H1 (cell line): ENCODE results near the gene SRMS. TPM values are rescaled to one million over a fixed set of nuclear protein-coding genes. Genes with fewer than 3 reads are reported as not detected.
A peak's percentile ranks its signal among the peaks of the same experiment; 100 is the strongest.

ENCODE experiments used
- CTCF ChIA-PET: fragments of 300-600 bp; sonication (Branson Sonifier 250); formaldehyde crosslinking; loops from one replicate; lab custom pipeline; 2021; ENCODE audit not compliant: partially characterized antibody; lab: Charles Lee
- POLR2A ChIA-PET: fragments of 300-600 bp; sonication (Branson Sonifier 250); formaldehyde crosslinking; loops from one replicate; lab custom pipeline; 2021; ENCODE audit warnings: inconsistent platforms; ENCODE audit not compliant: partially characterized antibody; lab: Charles Lee
- DNase-seq, 2 experiments: peaks; one replicate each; pipeline versions ENCODE4 v3.0.0 to v3.0.0-alpha.2; 2010 to 2022; ENCODE audit warnings: low spot score in 2 of 2, low read depth in 1 of 2, mixed read lengths in 1 of 2
- FAIRE-seq: peaks from 2 replicates; lab custom pipeline; 2011; peaks lifted over from hg19 to GRCh38; lab: Jason Lieb, UNC
- H2AFZ ChIP-seq: 2 replicates; pipeline ENCODE4 v1.8.1; 2012; ENCODE audit warnings: low read length, inconsistent platforms
- H2AK5ac ChIP-seq: 2 replicates; pipeline ENCODE4 v1.6.1; 2013; ENCODE audit warnings: low read depth, low read length
- H2BK120ac ChIP-seq: replicated peaks from 2 replicates; pipeline ENCODE3; 2013; ENCODE audit warnings: low read depth, low read length, inconsistent platforms
- H2BK12ac ChIP-seq: 2 replicates; pipeline ENCODE4 v1.6.1; 2013; ENCODE audit warnings: low read depth, low read length
- H2BK15ac ChIP-seq: 2 replicates; pipeline ENCODE4 v1.6.1; 2013; ENCODE audit warnings: low read length
- H2BK20ac ChIP-seq: 2 replicates; pipeline ENCODE4 v1.6.1; 2013; ENCODE audit warnings: low read length
- H2BK5ac ChIP-seq: 2 replicates; pipeline ENCODE4 v1.6.1; 2013; ENCODE audit warnings: low read depth, low read length
- H3K14ac ChIP-seq: 2 replicates; pipeline ENCODE4 v1.6.1; 2013; ENCODE audit warnings: inconsistent platforms; ENCODE audit not compliant: insufficient read length
- H3K18ac ChIP-seq: 2 replicates; pipeline ENCODE4 v1.6.1; 2013; ENCODE audit warnings: low read length; ENCODE audit errors: extremely low read depth
- H3K23ac ChIP-seq: 2 replicates; pipeline ENCODE4 v1.6.1; 2013; ENCODE audit warnings: inconsistent platforms; ENCODE audit not compliant: insufficient read length
- H3K23me2 ChIP-seq: 2 replicates; pipeline ENCODE4 v1.6.1; 2013; ENCODE audit warnings: low read depth, low read length
- H3K27ac ChIP-seq: 2 replicates; pipeline ENCODE4 v1.6.1; 2011; ENCODE audit warnings: low read depth, low read length, inconsistent platforms
- H3K27me3 ChIP-seq, 4 experiments: replicated peaks in 1 of 4; 1 replicate in 1 of 4; 2 replicates in 3 of 4; pipeline versions ENCODE4 v1.6.1 to v1.8.1; 2011 to 2013; ENCODE audit warnings: low read length in 3 of 4, mild to moderate bottlenecking in 3 of 4, inconsistent platforms in 2 of 4, mixed read lengths in 2 of 4, moderate library complexity in 1 of 4; ENCODE audit not compliant: control insufficient read depth in 3 of 4, insufficient read depth in 3 of 4; ENCODE audit errors: extremely low read depth in 1 of 4
- H3K36me3 ChIP-seq, 4 experiments: 2 replicates each; pipeline versions ENCODE4 v1.6.1 to v1.8.1; 2011 to 2013; ENCODE audit warnings: mild to moderate bottlenecking in 4 of 4, low read length in 3 of 4, moderate library complexity in 2 of 4, control low read depth in 1 of 4, inconsistent platforms in 1 of 4; ENCODE audit not compliant: insufficient read depth in 4 of 4, control insufficient read depth in 2 of 4
- H3K4ac ChIP-seq: replicated peaks from 2 replicates; pipeline ENCODE3; 2013; ENCODE audit warnings: low read length, low read depth, mixed read lengths, inconsistent platforms; ENCODE audit not compliant: insufficient read length
- H3K4me1 ChIP-seq, 4 experiments: replicated peaks in 1 of 4; 1 replicate in 1 of 4; 2 replicates in 3 of 4; pipeline versions ENCODE4 v1.6.1 to v1.8.1; 2011 to 2013; ENCODE audit warnings: low read length in 3 of 4, inconsistent platforms in 2 of 4, mixed read lengths in 1 of 4; ENCODE audit not compliant: insufficient read depth in 4 of 4, control insufficient read depth in 3 of 4
- H3K4me2 ChIP-seq, 2 experiments: 2 replicates each; pipeline versions ENCODE4 v1.6.1 to v1.8.1; 2011 to 2013; ENCODE audit warnings: low read depth in 2 of 2, low read length in 2 of 2, control low read depth in 1 of 2, inconsistent platforms in 1 of 2, mild to moderate bottlenecking in 1 of 2; ENCODE audit not compliant: insufficient read depth in 1 of 2
- H3K4me3 ChIP-seq, 4 experiments: fragments of 200-600, 300-600 bp in 1 of 4; sonication (generic), shearing (Covaris generic), sonication (Bioruptor Twin) in 1 of 4; 2 replicates each; pipeline versions ENCODE4 v1.5.1 to v1.8.1; 2011 to 2016; ENCODE audit warnings: low read length in 4 of 4, low read depth in 3 of 4, control low read depth in 2 of 4, inconsistent platforms in 2 of 4, mild to moderate bottlenecking in 2 of 4, mixed read lengths in 1 of 4, moderate library complexity in 1 of 4; ENCODE audit not compliant: insufficient read depth in 2 of 4; ENCODE audit errors: extremely low read depth in 1 of 4
- H3K56ac ChIP-seq: replicated peaks from 2 replicates; pipeline ENCODE3; 2013; ENCODE audit warnings: low read depth, mild to moderate bottlenecking, mixed read lengths, low read length, inconsistent platforms; ENCODE audit not compliant: insufficient read length
- H3K79me1 ChIP-seq: 2 replicates; pipeline ENCODE4 v1.6.1; 2013; ENCODE audit warnings: low read depth, low read length, control low read depth
- H3K79me2 ChIP-seq, 2 experiments: 2 replicates each; pipeline versions ENCODE4 v1.6.1 to v1.8.1; 2012 to 2013; ENCODE audit warnings: low read length in 2 of 2, mild to moderate bottlenecking in 2 of 2, inconsistent platforms in 1 of 2; ENCODE audit not compliant: insufficient read depth in 2 of 2, control insufficient read depth in 1 of 2
- H3K9ac ChIP-seq, 4 experiments: replicated peaks in 1 of 4; 1 replicate in 1 of 4; 2 replicates in 3 of 4; pipeline versions ENCODE4 v1.6.1 to v1.8.1; 2011 to 2013; ENCODE audit warnings: low read depth in 3 of 4, low read length in 3 of 4, control low read depth in 2 of 4, mild to moderate bottlenecking in 2 of 4, moderate library complexity in 2 of 4, inconsistent platforms in 1 of 4; ENCODE audit errors: extremely low read depth in 1 of 4
- H3K9me3 ChIP-seq, 2 experiments: 2 replicates each; pipeline versions ENCODE4 v1.6.1 to v1.8.1; 2012 to 2013; ENCODE audit warnings: mild to moderate bottlenecking in 2 of 2, moderate library complexity in 2 of 2, control low read depth in 1 of 2, inconsistent platforms in 1 of 2, low read depth in 1 of 2, low read length in 1 of 2, mixed read lengths in 1 of 2; ENCODE audit not compliant: insufficient read depth in 2 of 2
- H4K20me1 ChIP-seq, 2 experiments: replicated peaks in 1 of 2; 2 replicates each; pipeline versions ENCODE3 to v1.8.1; 2011 to 2013; ENCODE audit warnings: inconsistent platforms in 2 of 2, low read length in 2 of 2, mild to moderate bottlenecking in 1 of 2; ENCODE audit not compliant: insufficient read depth in 2 of 2, control insufficient read depth in 1 of 2
- H4K5ac ChIP-seq: 2 replicates; pipeline ENCODE4 v1.6.1; 2013; ENCODE audit warnings: low read length, low read depth, mixed read lengths, inconsistent platforms; ENCODE audit not compliant: insufficient read length
- H4K8ac ChIP-seq: 2 replicates; pipeline ENCODE4 v1.8.0; 2013; ENCODE audit warnings: mild to moderate bottlenecking, moderate library complexity, low read length, inconsistent platforms; ENCODE audit not compliant: insufficient read depth; ENCODE audit errors: extremely low read depth
- H4K91ac ChIP-seq: replicated peaks from 2 replicates; pipeline ENCODE3; 2013; ENCODE audit warnings: low read length, mixed read lengths, inconsistent platforms; ENCODE audit not compliant: insufficient read length
- GTF2F1 ChIP-seq: IDR thresholded peaks from 2 replicates; pipeline ENCODE4 v1.6.1; 2012; ENCODE audit warnings: low read depth, low read length, improper control_type of control experiment, borderline replicate concordance
- KDM1A ChIP-seq: fragments of 200-600, 300-600 bp; sonication (generic); IDR thresholded peaks from 2 replicates; pipeline ENCODE4 v1.7.1; 2016; ENCODE audit warnings: mild to moderate bottlenecking, low read length, borderline replicate concordance
- POLR2A ChIP-seq, 2 experiments: IDR thresholded peaks; 1 replicate in 1 of 2; 2 replicates in 1 of 2; pipeline ENCODE4 v1.6.1; 2011; ENCODE audit warnings: low read depth in 2 of 2, low read length in 2 of 2, mild to moderate bottlenecking in 2 of 2; ENCODE audit errors: control extremely low read depth in 1 of 2
- POU5F1 ChIP-seq: IDR thresholded peaks from 2 replicates; pipeline ENCODE4 v1.6.1; 2011; ENCODE audit warnings: low read depth, mild to moderate bottlenecking, low read length, moderate library complexity
- RAD21 ChIP-seq, 2 experiments: IDR thresholded peaks in 1 of 2; conservative IDR thresholded peaks in 1 of 2; 2 replicates each; pipeline ENCODE4 v1.6.1; 2011; ENCODE audit warnings: low read depth in 2 of 2, low read length in 2 of 2, improper control_type of control experiment in 1 of 2, inconsistent platforms in 1 of 2, mild to moderate bottlenecking in 1 of 2, moderate library complexity in 1 of 2
- RXRA ChIP-seq: IDR thresholded peaks from 2 replicates; pipeline ENCODE4 v1.6.1; 2011; ENCODE audit warnings: low read depth, mild to moderate bottlenecking, low read length, moderate library complexity; ENCODE audit not compliant: insufficient read depth
- TBP ChIP-seq: IDR thresholded peaks from 2 replicates; pipeline ENCODE4 v1.6.1; 2011; ENCODE audit warnings: low read depth, low read length, improper control_type of control experiment
- WGBS, 2 experiments: shearing (Covaris generic) in 1 of 2; methylation state at CpG; one replicate each; pipeline versions ENCODE4 v1.1.6 to v1.1.7; 2013 to 2015; ENCODE audit warnings: low lambda C conversion rate in 2 of 2, mixed read lengths in 2 of 2, inconsistent platforms in 1 of 2, low coverage in 1 of 2, missing lambda C conversion rate in 1 of 2; ENCODE audit not compliant: insufficient replicate concordance in 2 of 2, insufficient coverage in 1 of 2, insufficient read length in 1 of 2; ENCODE audit errors: extremely low coverage in 1 of 2, missing lambda C conversion rate in 1 of 2; 5-methylcytosine and 5-hydroxymethylcytosine counted together
- polyA plus RNA-seq, 7 experiments: library from polyadenylated mRNA; depleted of rRNA in 3 of 7; stranded (reverse) in 5 of 7; unstranded in 2 of 7; fragments of >200 nt in 5 of 7; fragments of 200-250 nt in 2 of 7; gene quantifications; 1 replicate in 5 of 7; 2 replicates in 1 of 7; 4 replicates in 1 of 7; pipeline versions ENCODE4 v1.2.1 to v1.2.3, GENCODE V29; 2011 to 2013; ENCODE audit warnings: missing spikeins in 2 of 7, mixed read lengths in 2 of 7
- total RNA-seq: library from RNA; stranded (reverse); fragmentation: NEBNext Ultra II Directional; extraction: Animal tissue kit (Norgen Biotek cat#: 25700); gene quantifications from 2 replicates; pipeline ENCODE4 v1.2.1, GENCODE V29; 2021

The SRMS gene
- total and polyA plus RNA-seq, 2 of the 8 experiments (the other 6 are each of a cell fraction or from before 2014, with no cell fraction given) = 0.39 to 0.76 TPM

DNA sequence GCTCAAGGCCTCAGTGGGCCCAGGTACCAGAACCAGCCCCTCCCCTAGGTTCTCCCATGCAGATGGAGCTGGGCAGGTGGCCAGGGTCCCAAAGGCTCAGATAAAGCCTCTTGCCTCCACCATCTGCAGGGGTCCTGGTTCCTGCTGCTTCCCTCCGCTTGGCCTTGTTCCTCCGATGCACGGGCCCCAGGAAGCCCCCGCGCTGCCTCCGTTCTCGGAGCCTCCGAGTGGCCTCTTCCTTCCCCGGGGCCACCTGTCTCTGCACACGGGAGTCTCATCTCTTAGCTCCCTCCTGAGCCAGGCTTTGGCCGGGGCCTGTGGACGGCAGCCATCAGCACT is 8.5 kb downstream of the SRMS start:
- Histone ChIP-seq H3K9ac (no peak overlapping the region), H2BK20ac (no peak overlapping the region), H4K5ac (no peak overlapping the region), H4K91ac (no peak overlapping the region), H2BK120ac (no peak overlapping the region), H3K4me2 (no peak overlapping the region), H3K18ac (no peak overlapping the region), H2BK5ac (no peak overlapping the region), H4K8ac (no peak overlapping the region), H4K20me1 (no peaks in the 10 kb centered on the region), H3K79me1 (no peaks in the 10 kb centered on the region), H3K27ac (no peak overlapping the region), H2AFZ (no peak overlapping the region), H2BK15ac (no peak overlapping the region), H3K56ac (no peak overlapping the region), H3K4me1 (peaks cover 0 to 17% (median 3%) of the 10 kb centered on the region in 4 experiments; a peak in 5 of 7 replicates), H3K9me3 (no peaks in the 10 kb centered on the region), H3K36me3 (no peaks in the 10 kb centered on the region), H2BK12ac (no peak overlapping the region), H3K4ac (peak overlapping the region; percentile 10), H3K23me2 (no peaks in the 10 kb centered on the region), H3K4me3 (no peak overlapping the region), H2AK5ac (no peak overlapping the region), H3K14ac (no peak overlapping the region), H3K79me2 (no peaks in the 10 kb centered on the region), H3K27me3 (no peaks in the 10 kb centered on the region)
- DNase-seq = no peak
- CTCF ChIA-PET = interaction anchor here (0.6 to 4.2 kb wide), 30 partner anchors 8 to 637 kb away, joined by 3 to 22 read pairs (median 5); partner anchors contain the start of genes FNDC11 and PPDPF
- FAIRE-seq = no peak
- 93% methylated on average over 12 of the region's 12 CpGs; no CpG with 5 or more reads in 1 of the 2 experiments for WGBS, 2 experiments
- POLR2A ChIA-PET = interaction anchor here (1.1 to 3.7 kb wide), 3 partner anchors 17 to 42 kb away, joined by 3 to 26 read pairs (median 4); partner anchors contain the start of gene PPDPF
- TF ChIP-seq KDM1A (no peak), TBP (no peak), GTF2F1 (no peak), POU5F1 (no peak), POLR2A (IDR thresholded peaks at IDR 0.05; ENCODE audit: control extremely low read depth in 1 of 2, low read depth in 2 of 2, low read length in 2 of 2) (no peak), RXRA (no peak), RAD21 (IDR thresholded peaks at IDR 0.05 in 1 of 2, conservative IDR thresholded peaks at IDR 0.05 in 1 of 2; ENCODE audit: low read depth in 2 of 2, low read length in 2 of 2) (no peak)
- TF ChIP-seq, all 59 proteins: peak for 0
- no peak overlapping the region for H3K23ac ChIP-seq
